ENCODE results near the gene MAP4K2. TPM values are rescaled to one million over a fixed set of nuclear protein-coding genes. Genes with fewer than 3 reads are reported as not detected.

The MAP4K2 gene
- total RNA-seq, 4 donors from 2014 or later, result 4.3 to 14.8 (median 6.2) TPM

- TF ChIP-seq POLR2A (IDR thresholded peaks at IDR 0.05) (no peak), CTCF (IDR thresholded peaks at IDR 0.05 in 4 of 5, conservative IDR thresholded peaks at IDR 0.05 in 1 of 5) (no peak)
- ATAC-seq, result no peak
- H3K36me3 ChIP-seq, result no peaks in the 10 kb centered on the region
- no peaks in the 10 kb centered on the region for H3K27me3 ChIP-seq
- no peak overlapping the region for H3K4me3 ChIP-seq
- H3K9me3 ChIP-seq, result no peaks in the 10 kb centered on the region
- in situ Hi-C loops (cut with MboI; ENCODE audit: low sequenced_read_pairs in 4 of 4), result no loop called here
- no peak overlapping the region for H3K27ac ChIP-seq
- H3K4me1 ChIP-seq, result no peaks in the 10 kb centered on the region
- intact Hi-C loops (cut with DNase I; ENCODE audit: low total_unique reads), result no loop called here
- DNase-seq, result no peak
Observed at GRCh38 chr11:64834723-64835615, 32.0 kb upstream of the MAP4K2 start.

GRCh38 chr11:64834031-64834722, 31.2 kb upstream of the MAP4K2 start:
- ATAC-seq (no peak), DNase-seq (no peak)
- Histone ChIP-seq H3K36me3 (no peaks in the 10 kb centered on the region), H3K9me3 (no peaks in the 10 kb centered on the region), H3K27ac (no peak overlapping the region), H3K4me3 (no peak overlapping the region), H3K4me1 (no peaks in the 10 kb centered on the region), H3K27me3 (no peaks in the 10 kb centered on the region)
- in situ Hi-C loops (cut with MboI; ENCODE audit: low sequenced_read_pairs in 4 of 4), result no loop called here
- intact Hi-C loops (cut with DNase I; ENCODE audit: low total_unique reads), result no loop called here
- TF ChIP-seq POLR2A (IDR thresholded peaks at IDR 0.05) (no peak), CTCF (IDR thresholded peaks at IDR 0.05 in 4 of 5, conservative IDR thresholded peaks at IDR 0.05 in 1 of 5) (no peak)

GRCh38 chr11:64833509-64833908, 30.5 kb upstream of the MAP4K2 start:
- Histone ChIP-seq H3K36me3 (no peaks in the 10 kb centered on the region), H3K4me3 (no peak overlapping the region), H3K27ac (no peak overlapping the region), H3K27me3 (no peaks in the 10 kb centered on the region), H3K9me3 (no peaks in the 10 kb centered on the region), H3K4me1 (no peaks in the 10 kb centered on the region)
- intact Hi-C loops (cut with DNase I; ENCODE audit: low total_unique reads), result no loop called here
- DNase-seq (no peak), ATAC-seq (no peak)
- in situ Hi-C loops (cut with MboI; ENCODE audit: low sequenced_read_pairs in 4 of 4), result no loop called here
- TF ChIP-seq CTCF (IDR thresholded peaks at IDR 0.05 in 4 of 5, conservative IDR thresholded peaks at IDR 0.05 in 1 of 5) (no peak), POLR2A (IDR thresholded peaks at IDR 0.05) (no peak)

- Histone ChIP-seq H3K9me3 (no peaks in the 10 kb centered on the region), H3K36me3 (no peaks in the 10 kb centered on the region), H3K4me3 (no peak overlapping the region), H3K27ac (no peak overlapping the region), H3K27me3 (no peaks in the 10 kb centered on the region), H3K4me1 (no peaks in the 10 kb centered on the region)
- no peak for ATAC-seq
- DNase-seq, result no peak
- TF ChIP-seq POLR2A (IDR thresholded peaks at IDR 0.05), result no peak
- TF ChIP-seq CTCF (IDR thresholded peaks at IDR 0.05 in 4 of 5, conservative IDR thresholded peaks at IDR 0.05 in 1 of 5), result no peak
- in situ Hi-C loops (cut with MboI; ENCODE audit: low sequenced_read_pairs in 4 of 4) (no loop called here), intact Hi-C loops (cut with DNase I; ENCODE audit: low total_unique reads) (no loop called here)
Observed at GRCh38 chr11:64833198-64833502, 30.1 kb upstream of the MAP4K2 start.
